ENCODE data around the gene STXBP4.

The STXBP4 gene

GRCh38 chr17:55168958-55169687, 200.6 kb downstream of the STXBP4 start:
- DNase-seq (ENCODE audit: low read depth) = no peak

GRCh38 chr17:55171634-55172328, 203.2 kb downstream of the STXBP4 start:
- no peak for DNase-seq (ENCODE audit: low read depth)

GRCh38 chr17:55172612-55173011, 204.0 kb downstream of the STXBP4 start:
- no peak for DNase-seq (ENCODE audit: low read depth)

- no peak for DNase-seq (ENCODE audit: low read depth)
These were observed 205.6 kb downstream of the STXBP4 start for GRCh38 chr17:55174133-55174532.

- DNase-seq (ENCODE audit: low read depth) = no peak
These were observed 207.3 kb downstream of the STXBP4 start for GRCh38 chr17:55175788-55176427.

GRCh38 chr17:55177159-55177854, 208.7 kb downstream of the STXBP4 start:
- DNase-seq (ENCODE audit: low read depth) = peak; percentile 65

- no peak for DNase-seq (ENCODE audit: low read depth)
These were observed 209.3 kb downstream of the STXBP4 start for GRCh38 chr17:55177855-55178217.

GRCh38 chr17:55186937-55187770, 218.6 kb downstream of the STXBP4 start:
- no peak for DNase-seq (ENCODE audit: low read depth)

GRCh38 chr17:55190748-55191147, 222.2 kb downstream of the STXBP4 start:
- no peak for DNase-seq (ENCODE audit: low read depth)

- DNase-seq (ENCODE audit: low read depth) = peak; percentile 3
These were observed 230.3 kb downstream of the STXBP4 start for GRCh38 chr17:55198690-55199370.

- no peak for DNase-seq (ENCODE audit: low read depth)
These were observed 232.3 kb downstream of the STXBP4 start for GRCh38 chr17:55200904-55201303.

- no peak for DNase-seq (ENCODE audit: low read depth)
These were observed 232.9 kb downstream of the STXBP4 start for GRCh38 chr17:55201308-55201932.

GRCh38 chr17:55202896-55203295, 234.3 kb downstream of the STXBP4 start:
- no peak for DNase-seq (ENCODE audit: low read depth)

GRCh38 chr17:55208078-55208812, 239.7 kb downstream of the STXBP4 start:
- no peak for DNase-seq (ENCODE audit: low read depth)

GRCh38 chr17:55210292-55210691, 241.7 kb downstream of the STXBP4 start:
- DNase-seq (ENCODE audit: low read depth) = no peak

GRCh38 chr17:55212880-55213279, 244.3 kb downstream of the STXBP4 start:
- no peak for DNase-seq (ENCODE audit: low read depth)

GRCh38 chr17:55215711-55216110, 247.1 kb downstream of the STXBP4 start:
- DNase-seq (ENCODE audit: low read depth) = no peak

- no peak for DNase-seq (ENCODE audit: low read depth)
These were observed 248.3 kb downstream of the STXBP4 start for GRCh38 chr17:55216888-55217287.

GRCh38 chr17:55219459-55219858, 250.9 kb downstream of the STXBP4 start:
- DNase-seq (ENCODE audit: low read depth) = no peak

- no peak for DNase-seq (ENCODE audit: low read depth)
These were observed 251.4 kb downstream of the STXBP4 start for GRCh38 chr17:55219934-55220333.

All from GM04504 (cell line).